GM18870 (cell line): ENCODE results near the gene DAD1.
"Not testable (repeated sequence)": the region's sequence is repeated elsewhere in the genome, so short reads cannot be mapped to it uniquely, and the experiment has no call there.

ENCODE experiments used
- ATAC-seq: cut with Tn5 transposase; IDR thresholded peaks from one replicate; pipeline ENCODE4 v1.9.1; 2021; ENCODE audit warnings: moderate library complexity; ENCODE audit not compliant: unreplicated experiment

DAD1 gene

GRCh38 chr14:22569737-22570131, 19.3 kb downstream of the DAD1 start:
- ATAC-seq, result no peak

DNA sequence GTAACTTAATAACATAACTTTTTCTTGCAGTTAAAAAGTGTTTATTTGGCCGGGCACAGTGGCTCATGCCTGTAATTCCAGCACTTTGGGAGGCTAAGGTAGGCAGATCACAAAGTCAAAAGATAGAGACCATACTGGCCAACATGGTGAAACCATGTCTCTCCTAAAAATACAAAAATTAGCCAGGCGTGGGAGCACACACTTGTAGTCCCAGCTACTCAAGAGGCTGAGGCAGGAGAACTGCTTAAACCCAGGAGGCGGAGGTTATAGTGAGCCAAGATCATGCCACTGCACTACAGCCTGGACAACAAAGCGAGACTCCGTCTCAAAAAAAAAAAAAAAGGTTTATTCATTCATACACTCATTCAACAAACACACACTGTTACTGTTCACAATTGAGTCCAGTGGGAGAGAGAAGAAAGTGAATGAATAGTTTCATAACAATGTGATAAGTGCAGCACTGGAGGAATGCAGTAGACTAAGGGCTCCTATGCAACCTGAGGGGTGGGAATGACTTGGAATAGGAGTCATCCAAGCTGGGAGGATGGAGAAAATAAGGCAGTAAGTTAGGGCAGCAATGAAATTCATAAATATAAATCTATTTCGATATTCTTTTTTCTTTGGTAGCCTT, 19.8 kb downstream of the DAD1 start:
- ATAC-seq, result no peak

GRCh38 chr14:22567437-22567836, 21.6 kb downstream of the DAD1 start:
- ATAC-seq, result no peak

DNA sequence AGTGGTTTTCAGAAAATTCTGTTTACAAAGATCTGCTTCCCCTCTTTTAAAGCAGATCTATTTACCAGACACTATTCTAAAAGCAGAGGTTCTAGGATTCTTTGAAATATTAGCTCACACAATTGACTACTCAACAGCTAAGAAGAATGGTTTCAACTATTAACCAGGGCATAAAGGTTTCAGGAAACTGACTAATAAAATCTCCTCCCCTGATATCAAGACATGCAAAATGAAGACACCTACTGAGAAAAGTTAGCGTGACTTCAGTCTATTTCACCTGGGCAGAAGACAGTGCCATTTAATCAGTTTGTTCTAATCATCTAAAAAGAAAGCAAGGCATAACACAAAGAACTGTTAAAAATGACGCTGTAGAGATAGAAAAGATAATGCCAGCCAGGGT, 22.2 kb downstream of the DAD1 start:
- ATAC-seq, result no peak

- ATAC-seq, result not testable (repeated sequence)
Observed at GRCh38 chr14:22566266-22566665, 22.8 kb downstream of the DAD1 start.

DNA sequence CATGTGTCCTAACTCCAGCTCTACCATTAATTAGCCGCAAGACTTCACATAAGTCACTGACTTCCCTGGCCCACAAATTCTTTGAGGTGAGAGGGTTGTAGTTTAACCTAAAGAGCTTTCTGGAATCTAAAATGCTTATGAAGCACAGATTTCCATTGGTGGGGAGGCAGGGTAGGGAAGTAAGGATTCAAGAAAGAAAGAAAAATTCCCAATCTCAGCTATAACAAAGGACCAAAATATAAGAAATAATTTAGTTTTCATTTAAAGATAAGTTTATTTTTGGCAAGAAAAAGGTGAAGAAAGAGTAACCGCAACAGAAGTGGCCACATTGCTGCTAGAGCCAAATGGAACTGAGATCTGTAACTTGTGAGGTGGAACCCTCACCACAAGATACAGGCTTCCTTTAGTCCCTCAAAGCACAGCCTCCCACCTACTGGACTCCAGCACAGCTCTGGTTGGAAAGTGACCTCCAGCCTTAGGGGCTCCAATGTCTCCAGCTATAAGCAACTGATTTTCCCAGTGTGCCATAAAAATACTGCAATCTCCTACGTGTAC, 23.6 kb downstream of the DAD1 start:
- no peak for ATAC-seq

- ATAC-seq, result no peak
Observed at GRCh38 chr14:22564463-22564862, 24.6 kb downstream of the DAD1 start.

- peak; percentile 28 for ATAC-seq
Observed at GRCh38 chr14:22563987-22564386, 25.0 kb downstream of the DAD1 start.

DNA sequence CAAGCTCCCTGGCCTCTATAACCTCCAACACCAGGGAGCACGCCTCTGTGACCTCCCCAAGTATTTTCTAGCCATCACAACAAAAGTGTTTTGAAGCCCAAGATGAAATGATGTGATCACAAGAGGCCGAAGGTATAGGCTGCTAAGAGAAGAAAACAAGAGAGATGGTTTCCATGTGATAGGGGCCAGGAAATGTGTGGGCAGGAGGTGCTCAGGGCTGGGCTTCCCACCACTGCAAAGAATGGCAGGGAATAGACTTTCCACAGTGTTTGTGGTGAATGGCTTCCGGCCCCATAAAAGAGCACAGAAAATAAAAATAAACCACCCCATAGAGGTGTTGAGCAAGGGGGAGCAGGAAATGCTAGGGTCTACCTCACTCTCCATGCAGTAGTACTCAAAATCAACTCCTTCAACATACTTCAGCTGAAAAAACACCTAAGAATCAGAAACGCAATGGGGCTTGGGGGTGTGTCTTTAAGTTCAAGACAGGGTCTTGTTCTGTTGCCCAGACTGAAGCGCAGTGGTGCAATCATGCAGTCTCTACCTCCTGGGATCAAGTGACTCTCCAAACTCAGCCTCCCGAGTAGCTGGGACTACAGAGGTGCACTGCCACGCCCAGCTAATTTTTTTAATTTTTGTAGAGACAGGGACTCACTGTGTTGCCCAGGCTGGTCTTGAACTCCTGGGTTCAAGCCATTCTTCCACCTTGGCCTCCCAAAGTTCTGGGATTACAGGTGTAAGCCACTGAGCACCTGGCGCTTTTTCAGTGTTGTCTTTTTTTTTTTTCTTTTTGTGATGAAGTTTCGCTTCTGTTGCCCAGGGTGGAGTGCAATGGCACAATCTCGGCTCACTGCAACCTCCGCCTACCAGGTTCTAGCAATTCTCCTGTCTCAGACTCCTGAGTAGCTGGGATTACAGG, 27.1 kb downstream of the DAD1 start:
- no peak for ATAC-seq

DNA sequence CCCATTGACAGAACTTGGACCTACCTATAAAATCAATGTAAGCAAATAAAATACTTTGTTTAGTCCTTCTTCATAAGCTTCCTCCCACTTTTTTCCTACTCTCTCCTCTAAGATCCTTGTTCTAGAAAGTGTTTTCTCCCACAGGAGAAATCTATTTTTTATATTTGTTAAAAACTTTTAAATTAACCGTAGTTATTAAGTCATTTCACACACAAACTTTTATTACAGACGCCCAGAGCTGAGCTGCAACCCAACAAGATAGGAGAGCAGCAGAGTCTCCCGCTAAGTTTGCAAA, 27.7 kb downstream of the DAD1 start:
- ATAC-seq, result no peak

DNA sequence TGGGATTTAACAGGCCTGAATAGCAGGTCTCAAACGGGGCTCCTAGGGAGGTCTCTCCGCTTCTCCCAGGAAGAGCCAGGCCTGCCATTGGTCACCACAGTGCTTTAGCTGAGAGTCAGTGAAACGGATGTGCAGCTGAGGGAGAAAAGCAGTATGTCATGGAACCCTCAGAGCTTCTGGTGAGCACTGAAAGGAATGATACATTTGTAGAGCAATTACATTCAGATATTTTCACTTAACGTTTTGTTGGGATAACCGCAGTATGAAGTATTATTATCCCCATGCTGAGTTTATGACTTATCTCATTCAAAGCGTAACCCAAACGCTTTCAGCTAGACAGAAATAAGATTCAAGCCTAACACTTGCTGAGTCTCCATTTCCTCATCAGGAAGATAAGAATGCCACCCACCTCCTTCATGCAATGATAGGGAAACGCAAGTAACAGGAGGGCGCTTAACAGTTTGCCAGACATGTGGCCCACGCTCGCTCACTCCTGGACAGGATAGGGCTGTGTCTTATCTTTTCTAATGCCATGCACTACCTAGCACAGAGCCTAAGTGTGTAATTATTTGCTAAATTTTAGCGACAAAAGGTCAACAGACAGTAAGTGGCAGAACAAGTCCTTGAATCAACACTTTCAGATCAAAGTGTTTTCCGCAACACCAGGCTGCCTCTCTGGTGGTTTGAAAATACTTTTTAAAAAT, 28.2 kb downstream of the DAD1 start:
- no peak for ATAC-seq

GRCh38 chr14:22559041-22559440, 30.0 kb downstream of the DAD1 start:
- no peak for ATAC-seq

DNA sequence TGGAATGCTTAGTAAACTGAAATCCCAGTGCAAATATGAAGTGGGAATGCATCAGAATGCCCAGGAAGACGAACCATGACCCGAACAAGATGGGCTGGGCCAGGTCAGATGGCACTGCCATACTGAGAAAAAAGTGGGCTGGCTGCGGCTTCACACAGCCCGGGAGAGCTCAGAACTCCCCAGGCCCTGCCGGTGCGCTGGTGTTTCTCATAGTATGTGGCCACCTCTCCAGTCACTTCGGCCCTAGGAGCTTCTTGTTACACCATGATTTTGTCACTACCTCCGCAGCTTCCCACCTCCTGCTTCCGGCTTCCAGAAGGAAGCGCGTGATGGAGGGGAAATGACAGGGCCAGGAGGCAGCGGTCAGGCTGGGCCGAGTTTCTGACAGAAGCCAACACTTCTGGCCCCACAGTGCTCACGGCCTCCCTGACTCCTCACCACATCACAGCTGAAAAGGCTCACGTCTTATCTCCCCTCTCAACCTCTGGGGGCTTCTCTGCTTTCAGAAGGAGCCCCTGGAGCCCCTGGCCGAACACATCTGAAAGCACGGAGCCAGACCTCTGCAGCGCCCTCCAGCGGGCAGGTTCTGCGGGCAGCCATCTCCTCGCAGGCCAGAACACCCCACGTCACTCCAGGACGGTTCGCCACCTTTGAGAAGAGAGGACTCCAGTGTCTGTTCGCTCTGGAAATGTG, 30.7 kb downstream of the DAD1 start:
- no peak for ATAC-seq

GRCh38 chr14:22557846-22558220, 31.2 kb downstream of the DAD1 start:
- no peak for ATAC-seq

GRCh38 chr14:22556990-22557623, 31.9 kb downstream of the DAD1 start:
- no peak for ATAC-seq

- ATAC-seq, result peak; percentile 70
Observed at GRCh38 chr14:22556021-22556989, 32.7 kb downstream of the DAD1 start.

DNA sequence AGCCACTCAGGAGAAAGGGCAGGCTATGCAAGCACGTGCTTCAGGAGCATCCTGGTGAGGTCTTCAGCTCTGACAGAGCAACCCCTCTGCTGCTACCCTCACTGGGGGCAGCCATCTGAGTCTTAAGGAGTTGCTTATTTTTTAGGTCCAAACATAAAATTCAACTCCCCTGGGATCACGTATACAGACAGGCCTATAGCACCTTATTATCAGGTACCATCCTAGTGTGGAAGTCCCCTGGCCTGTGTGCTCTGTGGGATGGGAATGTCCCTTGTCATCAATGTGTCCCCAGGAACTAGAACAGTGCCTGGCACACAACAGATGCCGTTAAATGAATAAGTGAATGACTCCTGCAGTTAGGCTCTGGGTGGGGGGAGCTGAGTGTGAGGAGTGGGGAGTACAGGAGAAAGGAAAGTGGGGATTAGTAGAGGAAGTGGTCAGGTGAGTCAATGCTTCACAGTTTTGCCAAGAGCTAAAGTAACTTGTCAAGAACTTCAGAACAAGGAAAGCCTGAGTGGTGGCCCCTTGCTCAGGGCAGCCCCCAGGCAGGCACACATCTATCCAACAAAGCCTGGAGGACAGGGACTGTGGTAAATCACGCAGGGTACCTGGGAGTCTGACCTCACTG, 33.5 kb downstream of the DAD1 start:
- peak; percentile 13 for ATAC-seq

- ATAC-seq, result no peak
Observed at GRCh38 chr14:22554498-22555383, 34.3 kb downstream of the DAD1 start.
